K562 (cell line): ENCODE data around the gene GHR. TPM values are rescaled to one million over a fixed set of nuclear protein-coding genes. Genes with fewer than 3 reads are reported as not detected.

Experiments used
- ATAC-seq: fragments of 200-7000 bp; cut with Tn5 transposase; 3 replicates; pipeline ENCODE4 v1.9.1; 2020; ENCODE audit warnings: moderate library complexity
- BruUV-seq: library from RNA; stranded (reverse); fragments of 400-500 nt; replicated peaks from 2 replicates; lab custom pipeline; 2021; lab: Mats Ljungman, UMichigan
- CTCF ChIA-PET: fragments of 300-600 bp; formaldehyde crosslinking; extraction: SDS; loops from one replicate; lab custom pipeline; 2021; ENCODE audit warnings: low intra/inter-chr PET ratio; lab: Yijun Ruan, JAX
- POLR2A ChIA-PET: fragments of 300-600, 350-650 bp; sonication (Branson Sonifier 250); formaldehyde crosslinking; extraction: SDS; loops from one replicate; lab custom pipeline; 2021; ENCODE audit warnings: antibody characterized with exemption, inconsistent platforms; lab: Yijun Ruan, JAX
- DNase-seq, 4 experiments: peaks; one replicate each; pipeline versions ENCODE4 v3.0.0 to v3.0.0-alpha.2; 2011 to 2018; ENCODE audit warnings: low spot score in 3 of 4, mixed read lengths in 3 of 4; ENCODE audit errors: extremely low read depth in 1 of 4
- FAIRE-seq: peaks from 2 replicates; lab custom pipeline; 2011; peaks lifted over from hg19 to GRCh38; lab: Jason Lieb, UNC
- H2AFZ ChIP-seq: 2 replicates; pipeline ENCODE4 v1.6.0; 2011; ENCODE audit warnings: low read depth, low read length, control low read depth, inconsistent platforms
- H3K27ac ChIP-seq: fragments of 200-600 bp; 3 replicates; pipeline ENCODE4 v1.8.0; 2011; ENCODE audit warnings: low read depth, mild to moderate bottlenecking, control low read depth, inconsistent platforms, low read length, moderate library complexity, mixed read lengths; ENCODE audit errors: extremely low read depth
- H3K27me3 ChIP-seq, 2 experiments: fragments of 300-600 bp in 1 of 2; 2 replicates in 1 of 2; 3 replicates in 1 of 2; pipeline versions ENCODE4 v1.6.0 to v1.8.0; 2011; ENCODE audit warnings: inconsistent platforms in 2 of 2, low read length in 2 of 2, mild to moderate bottlenecking in 1 of 2, mixed read lengths in 1 of 2, moderate library complexity in 1 of 2; ENCODE audit not compliant: control insufficient read depth in 2 of 2, insufficient read depth in 2 of 2
- H3K36me3 ChIP-seq: fragments of 300-600 bp; 3 replicates; pipeline ENCODE4 v1.8.0; 2011; ENCODE audit warnings: mild to moderate bottlenecking, low read length, inconsistent platforms; ENCODE audit not compliant: control insufficient read depth, insufficient read depth
- H3K4me1 ChIP-seq, 2 experiments: fragments of 200-600 bp in 1 of 2; replicated peaks in 1 of 2; 2 replicates in 1 of 2; 3 replicates in 1 of 2; pipeline versions ENCODE4 v1.5.1 to v1.8.0; 2011; ENCODE audit warnings: inconsistent platforms in 2 of 2, low read length in 2 of 2, mild to moderate bottlenecking in 1 of 2, mixed read lengths in 1 of 2, moderate library complexity in 1 of 2; ENCODE audit not compliant: control insufficient read depth in 2 of 2, insufficient read depth in 2 of 2
- H3K4me2 ChIP-seq: 2 replicates; pipeline ENCODE4 v1.6.1; 2011; ENCODE audit warnings: low read length, control low read depth, inconsistent platforms, mixed read lengths; ENCODE audit not compliant: insufficient read depth
- H3K4me3 ChIP-seq: fragments of 200-600 bp; sonication (generic), shearing (Covaris generic); 2 replicates; pipeline ENCODE4 v1.5.1; 2016; ENCODE audit warnings: control low read depth, inconsistent platforms
- H3K79me2 ChIP-seq: fragments of 200-600 bp; 3 replicates; pipeline ENCODE4 v1.8.0; 2011; ENCODE audit warnings: low read length, inconsistent platforms; ENCODE audit not compliant: control insufficient read depth, insufficient read depth
- H3K9ac ChIP-seq, 2 experiments: 2 replicates each; pipeline versions ENCODE4 v1.6.0 to v1.6.1; 2011; ENCODE audit warnings: low read depth in 2 of 2, low read length in 2 of 2, control low read depth in 1 of 2, inconsistent platforms in 1 of 2, mild to moderate bottlenecking in 1 of 2, mixed read lengths in 1 of 2; ENCODE audit not compliant: insufficient read depth in 1 of 2
- H3K9me1 ChIP-seq: one replicate; pipeline ENCODE4 v1.6.0; 2011; ENCODE audit warnings: inconsistent platforms, mild to moderate bottlenecking, low read length, moderate library complexity; ENCODE audit not compliant: control insufficient read depth, insufficient read depth
- H3K9me3 ChIP-seq: replicated peaks from 2 replicates; pipeline ENCODE4 v1.5.1; 2011; ENCODE audit warnings: low read depth, low read length, inconsistent platforms; ENCODE audit not compliant: control insufficient read depth, insufficient read depth
- H4K20me1 ChIP-seq: replicated peaks from 2 replicates; pipeline ENCODE4 v1.6.1; 2011; ENCODE audit warnings: low read length, inconsistent platforms, mixed read lengths; ENCODE audit not compliant: control insufficient read depth, insufficient read depth
- BCOR ChIP-seq: fragments of 450-650 bp; IDR thresholded peaks from 2 replicates; pipeline ENCODE4 v1.6.1; 2016
- CBX1 ChIP-seq: sonication (generic); IDR thresholded peaks from 2 replicates; pipeline ENCODE4 v1.6.1; 2016; ENCODE audit warnings: antibody characterized with exemption, low read depth, mild to moderate bottlenecking
- CREB3 ChIP-seq: fragments of 450-650 bp; conservative IDR thresholded peaks from 2 replicates; pipeline ENCODE4 v1.6.1; 2016; ENCODE audit warnings: missing genetic modification characterization, low read depth, mild to moderate bottlenecking, missing compliant biosample characterization, moderate library complexity
- FIP1L1 ChIP-seq: fragments of 200-400 bp; formaldehyde crosslinking; IDR thresholded peaks from 2 replicates; pipeline ENCODE4 v1.6.1; 2018; ENCODE audit warnings: mild to moderate bottlenecking, low read depth, low read length; ENCODE audit not compliant: poor library complexity, severe bottlenecking
- HMG20A ChIP-seq: fragments of 450-650 bp; formaldehyde crosslinking; conservative IDR thresholded peaks from 2 replicates; pipeline ENCODE4 v1.4.0; 2020; ENCODE audit warnings: mild to moderate bottlenecking, mixed read lengths
- PHF20 ChIP-seq: fragments of 450-650 bp; IDR thresholded peaks from 2 replicates; pipeline ENCODE4 v1.6.1; 2018; ENCODE audit not compliant: partially characterized antibody
- POLR2B ChIP-seq: fragments of 450-650 bp; IDR thresholded peaks from 2 replicates; pipeline ENCODE4 v1.6.1; 2018; ENCODE audit warnings: low read depth; ENCODE audit not compliant: partially characterized antibody
- PTRF ChIP-seq: fragments of 450-650 bp; IDR thresholded peaks from 2 replicates; pipeline ENCODE4 v1.6.1; 2016; ENCODE audit warnings: mild to moderate bottlenecking, missing genetic modification characterization, missing compliant biosample characterization
- RAD51 ChIP-seq: fragments of 450-650 bp; IDR thresholded peaks from 2 replicates; pipeline ENCODE4 v1.7.1; 2016; ENCODE audit warnings: low read depth, mild to moderate bottlenecking, borderline replicate concordance
- ZNF75A ChIP-seq: fragments of 450-650 bp; formaldehyde crosslinking; IDR thresholded peaks from 2 replicates; pipeline ENCODE4 v1.4.0; 2020; ENCODE audit warnings: mild to moderate bottlenecking
- WGBS: fragments of 100-300 bp; shearing (Covaris generic); methylation state at CpG from one replicate; pipeline ENCODE4 v1.1.6; 2016; ENCODE audit warnings: low coverage, mixed read lengths; ENCODE audit not compliant: insufficient coverage; ENCODE audit errors: missing lambda C conversion rate; 5-methylcytosine and 5-hydroxymethylcytosine counted together
- in situ Hi-C: fragments of 300-500 bp; cut with MboI; formaldehyde crosslinking; loops from 4 replicates; pipeline ENCODE4 v1.15.0; 2018; ENCODE audit warnings: inconsistent platforms, mixed read lengths
- intact Hi-C: fragments of 100-400 bp; cut with micrococcal nuclease; formaldehyde crosslinking; loops from 2 replicates; pipeline ENCODE4 v1.14.2; 2022
- polyA plus RNA-seq, 8 experiments: library from polyadenylated mRNA; depleted of rRNA in 4 of 8; stranded (reverse) in 5 of 8; unstranded in 3 of 8; fragments of >200 nt; fragmentation: Nextera tagmentation in 2 of 8; fragmentation: Illumina TruSeq in 1 of 8; extraction: Ambion mirVana in 2 of 8; extraction: Trizol in 1 of 8; gene quantifications; 2 replicates each; pipeline versions ENCODE4 v1.2.1 to v1.2.3, GENCODE V29; 2011 to 2014; ENCODE audit warnings: inconsistent platforms in 1 of 8, missing spikeins in 1 of 8
- total RNA-seq, 7 experiments: library from RNA; depleted of rRNA in 6 of 7; stranded (reverse); fragments of >200 nt in 6 of 7; fragmentation: Illumina TruSeq in 2 of 7; extraction: Trizol in 2 of 7; gene quantifications; 2 replicates each; pipeline versions ENCODE4 v1.2.1 to v1.2.3, GENCODE V29; 2011 to 2021; ENCODE audit warnings: low replicate concordance in 1 of 7

The GHR gene
- total and polyA plus RNA-seq, 9 of the 15 experiments (the other 6 are each of a cell fraction or from before 2014, with no cell fraction given): 0.01 to 0.13 (median 0.07) TPM; not detected in 5

DNA sequence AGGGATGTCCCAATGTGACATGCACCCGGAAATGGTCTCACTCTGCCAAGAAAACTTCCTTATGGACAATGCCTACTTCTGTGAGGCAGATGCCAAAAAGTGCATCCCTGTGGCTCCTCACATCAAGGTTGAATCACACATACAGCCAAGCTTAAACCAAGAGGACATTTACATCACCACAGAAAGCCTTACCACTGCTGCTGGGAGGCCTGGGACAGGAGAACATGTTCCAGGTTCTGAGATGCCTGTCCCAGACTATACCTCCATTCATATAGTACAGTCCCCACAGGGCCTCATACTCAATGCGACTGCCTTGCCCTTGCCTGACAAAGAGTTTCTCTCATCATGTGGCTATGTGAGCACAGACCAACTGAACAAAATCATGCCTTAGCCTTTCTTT is 295.8 kb downstream of the GHR start:
- no peaks in the 10 kb centered on the region for H3K4me1 ChIP-seq
- H3K4me2 ChIP-seq: no peak overlapping the region
- intact Hi-C loops: no loop called here
- CTCF ChIA-PET: no interaction called here
- no peaks in the 10 kb centered on the region for H3K79me2 ChIP-seq
- POLR2A ChIA-PET: no interaction called here
- BruUV-seq: no TSS peak
- H3K36me3 ChIP-seq: no peaks in the 10 kb centered on the region
- no peaks in the 10 kb centered on the region for H3K9me3 ChIP-seq
- H4K20me1 ChIP-seq: no peaks in the 10 kb centered on the region
- no peak for TF ChIP-seq CREB3 (tag)
- TF ChIP-seq ZNF75A: no peak
- no peak for TF ChIP-seq PTRF (tag)
- TF ChIP-seq CBX1: no peak
- TF ChIP-seq BCOR: no peak
- no peak for TF ChIP-seq POLR2B
- TF ChIP-seq PHF20: no peak
- TF ChIP-seq RAD51: no peak
- TF ChIP-seq HMG20A (CRISPR knock-in tag): no peak
- no peak for TF ChIP-seq FIP1L1
- H3K9me1 ChIP-seq: no peaks in the 10 kb centered on the region
- FAIRE-seq (no peak), DNase-seq (no peak), ATAC-seq (peak; percentile 27; the same call in 2 of the 3 replicates)
- H3K27ac ChIP-seq: no peak overlapping the region
- 3% methylated on average over 2 of the region's 2 CpGs for WGBS
- in situ Hi-C loops: no loop called here
- no peak overlapping the region for H3K4me3 ChIP-seq
- no peak overlapping the region for H3K9ac ChIP-seq
- peaks cover 0 to 7% of the 10 kb centered on the region in 2 experiments; a peak in 2 of 5 replicates for H3K27me3 ChIP-seq
- H2AFZ ChIP-seq: no peak overlapping the region
